GM12873 (cell line): Measurements from ENCODE around the gene COL9A3.

Experiments
- CTCF ChIP-seq: IDR thresholded peaks from 2 replicates; pipeline ENCODE4 v1.5.1; 2012; ENCODE audit warnings: low read depth, mild to moderate bottlenecking, moderate library complexity, low read length, control low read depth; ENCODE audit not compliant: insufficient read depth; ENCODE audit errors: missing control alignments

Gene COL9A3

GRCh38 chr20:62886709-62887058 is 69.8 kb downstream of the COL9A3 start:
- TF ChIP-seq CTCF = no peak

DNA sequence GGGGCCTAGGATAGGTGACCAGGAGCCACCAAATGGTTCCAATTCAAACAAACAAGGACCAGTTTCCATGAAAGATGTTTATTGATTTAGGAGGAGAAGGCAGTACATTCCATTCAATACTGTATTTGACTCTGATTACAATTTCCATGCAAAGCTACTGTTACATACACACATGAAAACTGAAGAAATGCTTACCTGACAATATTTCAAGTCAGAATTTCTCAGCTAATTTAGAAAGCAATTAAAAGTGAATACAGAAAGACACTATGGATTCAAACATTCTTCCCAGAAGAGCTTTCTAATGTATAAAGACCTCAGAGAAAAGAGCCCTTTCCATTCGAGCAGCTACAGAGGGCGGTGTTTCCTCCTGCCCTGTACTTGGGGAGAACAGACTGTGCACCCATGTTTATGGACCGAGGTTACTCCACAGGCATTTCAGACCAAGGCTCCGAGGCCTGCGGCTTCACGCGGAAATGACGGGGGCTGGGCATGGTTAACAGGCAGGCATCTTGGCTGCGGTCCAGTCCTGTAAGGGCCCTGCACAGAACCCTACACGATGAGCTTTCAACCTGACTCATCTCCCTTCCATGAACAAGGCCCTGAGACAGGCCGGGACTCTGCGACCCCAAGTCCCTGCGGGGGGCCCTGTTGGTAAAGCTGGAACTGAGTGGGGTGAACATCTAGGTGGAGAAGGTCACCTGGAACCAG is 70.5 kb downstream of the COL9A3 start:
- no peak for TF ChIP-seq CTCF

DNA sequence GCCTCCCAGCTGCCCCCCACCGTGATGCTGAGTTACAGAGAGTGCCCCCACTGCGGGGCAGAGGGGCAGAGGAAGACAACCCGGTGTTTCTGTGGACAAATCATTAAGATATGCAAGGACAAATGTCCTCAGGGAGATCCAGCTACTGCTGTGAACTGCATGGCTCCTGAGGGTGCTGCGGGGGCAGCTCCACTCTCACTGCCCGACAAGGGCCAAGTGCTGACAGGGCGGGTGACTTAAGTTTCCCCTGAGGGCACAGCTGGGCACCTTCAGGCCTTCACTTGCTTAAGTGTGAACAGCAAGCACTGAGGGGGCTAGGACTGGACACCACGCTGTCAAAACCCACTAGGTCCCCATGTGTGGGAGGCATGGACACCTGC is 71.0 kb downstream of the COL9A3 start:
- no peak for TF ChIP-seq CTCF

- TF ChIP-seq CTCF = no peak
Measured at GRCh38 chr20:62888406-62888805, 71.6 kb downstream of the COL9A3 start.

GRCh38 chr20:62888910-62889309 is 72.1 kb downstream of the COL9A3 start:
- no peak for TF ChIP-seq CTCF

- TF ChIP-seq CTCF = no peak
Measured at GRCh38 chr20:62889411-62889810, 72.6 kb downstream of the COL9A3 start.

DNA sequence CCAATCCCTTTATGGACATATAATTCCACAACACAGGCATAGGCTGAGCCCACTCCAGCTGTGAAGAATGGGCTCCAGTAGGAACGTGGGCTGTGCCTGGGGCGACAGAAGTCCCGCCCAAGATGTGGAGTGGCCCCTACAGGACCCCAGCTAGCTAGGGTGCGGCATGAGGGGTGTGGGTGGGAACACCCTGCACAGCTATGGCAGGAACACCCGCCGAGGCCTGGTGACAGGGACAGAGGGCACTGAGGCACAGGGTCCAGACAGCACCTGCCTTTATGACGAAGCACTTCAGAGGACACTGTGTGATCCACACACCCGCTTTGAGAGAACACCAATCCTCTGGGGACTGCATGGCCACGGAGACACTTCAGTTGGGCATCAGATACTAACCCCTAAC is 73.0 kb downstream of the COL9A3 start:
- TF ChIP-seq CTCF = no peak

- TF ChIP-seq CTCF = no peak
Measured at GRCh38 chr20:62890444-62890843, 73.6 kb downstream of the COL9A3 start.
